GM19351 (cell line): ENCODE measurements around the gene AP2B1.

Experiments
- ATAC-seq: cut with Tn5 transposase; IDR thresholded peaks from one replicate; pipeline ENCODE4 v1.9.1; 2021; ENCODE audit warnings: mild to moderate bottlenecking, moderate library complexity; ENCODE audit not compliant: unreplicated experiment

The AP2B1 gene

DNA sequence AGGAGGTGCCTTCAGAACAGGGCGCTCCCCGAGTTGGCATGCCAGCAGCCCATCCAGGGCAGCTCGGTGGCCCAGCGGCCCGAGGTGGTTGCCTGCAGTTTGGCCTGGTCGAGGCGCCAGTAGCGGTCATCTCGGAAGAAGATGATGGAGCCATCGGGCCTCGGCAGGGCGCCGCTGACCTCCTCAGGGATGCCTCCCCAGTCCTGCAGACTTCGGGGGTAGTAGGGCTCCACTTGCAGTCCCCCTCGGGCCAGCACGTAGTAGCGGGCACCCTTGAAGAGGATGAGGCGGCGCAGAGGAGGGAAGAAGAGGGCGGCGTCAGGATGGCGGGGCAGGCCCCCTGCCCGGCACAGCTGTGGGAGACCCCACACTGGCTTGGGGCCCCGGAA, 179.4 kb downstream of the AP2B1 start:
- no peak for ATAC-seq

- no peak for ATAC-seq
These were observed 179.9 kb downstream of the AP2B1 start for GRCh38 chr17:35766903-35767510.

GRCh38 chr17:35768797-35769196, 181.7 kb downstream of the AP2B1 start:
- no peak for ATAC-seq

GRCh38 chr17:35769895-35770486, 182.9 kb downstream of the AP2B1 start:
- ATAC-seq: no peak

DNA sequence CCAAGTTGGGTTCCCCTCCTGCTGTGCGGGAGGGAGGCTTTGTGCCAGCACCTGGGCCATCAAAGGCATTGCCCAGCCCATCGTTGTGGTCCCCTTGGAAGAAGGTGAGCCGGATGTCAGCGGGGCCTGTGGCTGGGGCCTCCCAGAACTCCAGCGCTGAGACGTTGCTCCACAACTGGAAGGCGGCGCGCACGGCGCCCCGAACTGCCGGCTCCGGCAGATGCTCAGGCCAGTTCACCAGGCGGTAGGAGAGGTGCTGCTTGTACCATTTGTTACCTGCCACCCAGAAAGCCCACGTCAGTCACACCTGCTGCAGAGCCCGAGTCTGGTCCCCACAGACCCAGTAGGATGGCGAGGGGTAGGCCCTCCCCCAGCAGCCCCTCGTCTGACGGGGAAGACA, 186.0 kb downstream of the AP2B1 start:
- no peak for ATAC-seq

- ATAC-seq: no peak
These were observed 186.7 kb downstream of the AP2B1 start for GRCh38 chr17:35773679-35774425.

GRCh38 chr17:35774499-35774898, 187.4 kb downstream of the AP2B1 start:
- no peak for ATAC-seq

DNA sequence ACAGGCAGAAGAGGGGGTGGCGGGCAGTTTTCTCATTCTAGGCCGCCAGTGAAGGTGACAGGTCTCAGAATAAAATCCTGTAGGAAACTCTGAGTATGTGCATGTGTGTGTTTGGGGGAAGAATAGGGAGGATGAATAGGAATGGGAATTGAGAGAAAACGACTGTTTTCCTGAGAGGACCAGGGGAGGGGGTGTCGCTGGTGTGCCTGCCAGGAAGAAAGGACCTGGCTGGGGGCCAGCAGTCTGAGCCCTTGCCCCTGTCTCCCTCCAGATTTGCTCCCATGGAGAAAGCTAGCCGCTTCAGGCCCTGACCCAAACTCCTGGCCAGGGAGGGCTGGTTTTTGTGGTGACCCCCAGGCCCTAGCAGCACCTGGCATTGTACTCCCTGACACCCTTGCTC, 187.9 kb downstream of the AP2B1 start:
- no peak for ATAC-seq

GRCh38 chr17:35775583-35775982, 188.5 kb downstream of the AP2B1 start:
- ATAC-seq: no peak
